ENCODE measurements around the gene HAT1. TPM values are rescaled to one million over a fixed set of nuclear protein-coding genes. Genes with fewer than 3 reads are reported as not detected.

Gene HAT1
- total RNA-seq, 3 donors from 2014 or later = 22.2 to 30.9 (median 30.5) TPM

DNA sequence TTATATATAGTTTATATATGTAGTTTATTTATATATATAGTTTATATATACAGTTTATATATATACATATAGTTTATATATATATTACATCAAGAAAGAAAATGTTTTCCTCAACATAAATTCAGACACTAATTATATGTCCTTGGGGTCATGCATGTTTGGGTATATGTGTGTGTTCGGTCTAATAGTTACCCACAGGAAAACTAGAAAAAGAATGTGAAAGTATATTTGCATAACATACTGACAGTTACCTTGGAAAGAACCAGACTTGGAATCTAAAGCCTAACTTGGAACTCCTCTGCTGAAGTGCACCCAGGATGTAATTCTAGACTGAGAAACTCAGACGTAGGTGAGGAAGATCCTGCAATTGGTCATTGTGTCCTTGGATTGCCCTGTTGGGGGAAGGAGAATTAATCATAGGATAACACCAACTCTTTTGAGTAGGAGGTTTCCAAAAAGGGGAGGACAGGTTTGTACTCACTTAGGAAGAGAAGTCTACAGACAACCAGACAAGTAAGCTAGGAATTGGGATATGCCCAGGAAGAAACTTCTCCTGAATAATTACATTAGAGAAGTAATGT is 19.3 kb upstream of the HAT1 start:
- Histone ChIP-seq H3K36me3 (ENCODE audit: low read depth) (no peaks in the 10 kb centered on the region), H3K9me3 (no peaks in the 10 kb centered on the region), H3K4me3 (no peak overlapping the region), H3K4me1 (ENCODE audit: low read depth) (no peaks in the 10 kb centered on the region)
- TF ChIP-seq, protein P1, sequence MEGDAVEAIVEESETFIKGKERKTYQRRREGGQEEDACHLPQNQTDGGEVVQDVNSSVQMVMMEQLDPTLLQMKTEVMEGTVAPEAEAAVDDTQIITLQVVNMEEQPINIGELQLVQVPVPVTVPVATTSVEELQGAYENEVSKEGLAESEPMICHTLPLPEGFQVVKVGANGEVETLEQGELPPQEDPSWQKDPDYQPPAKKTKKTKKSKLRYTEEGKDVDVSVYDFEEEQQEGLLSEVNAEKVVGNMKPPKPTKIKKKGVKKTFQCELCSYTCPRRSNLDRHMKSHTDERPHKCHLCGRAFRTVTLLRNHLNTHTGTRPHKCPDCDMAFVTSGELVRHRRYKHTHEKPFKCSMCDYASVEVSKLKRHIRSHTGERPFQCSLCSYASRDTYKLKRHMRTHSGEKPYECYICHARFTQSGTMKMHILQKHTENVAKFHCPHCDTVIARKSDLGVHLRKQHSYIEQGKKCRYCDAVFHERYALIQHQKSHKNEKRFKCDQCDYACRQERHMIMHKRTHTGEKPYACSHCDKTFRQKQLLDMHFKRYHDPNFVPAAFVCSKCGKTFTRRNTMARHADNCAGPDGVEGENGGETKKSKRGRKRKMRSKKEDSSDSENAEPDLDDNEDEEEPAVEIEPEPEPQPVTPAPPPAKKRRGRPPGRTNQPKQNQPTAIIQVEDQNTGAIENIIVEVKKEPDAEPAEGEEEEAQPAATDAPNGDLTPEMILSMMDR (IDR thresholded peaks at IDR 0.05) = no peak
- intact Hi-C loops (cut with DNase I, micrococcal nuclease) = no loop called here
- DNase-seq (no peak), ATAC-seq (no peak)

- Histone ChIP-seq H3K4me1 (ENCODE audit: low read depth) (no peaks in the 10 kb centered on the region), H3K9me3 (no peaks in the 10 kb centered on the region), H3K36me3 (ENCODE audit: low read depth) (no peaks in the 10 kb centered on the region), H3K4me3 (no peak overlapping the region)
- intact Hi-C loops (cut with DNase I, micrococcal nuclease) = no loop called here
- TF ChIP-seq, protein P1 (IDR thresholded peaks at IDR 0.05) = no peak
- DNase-seq (no peak), ATAC-seq (no peak)
These were observed 14.0 kb upstream of the HAT1 start for GRCh38 chr2:171908235-171908634.

DNA sequence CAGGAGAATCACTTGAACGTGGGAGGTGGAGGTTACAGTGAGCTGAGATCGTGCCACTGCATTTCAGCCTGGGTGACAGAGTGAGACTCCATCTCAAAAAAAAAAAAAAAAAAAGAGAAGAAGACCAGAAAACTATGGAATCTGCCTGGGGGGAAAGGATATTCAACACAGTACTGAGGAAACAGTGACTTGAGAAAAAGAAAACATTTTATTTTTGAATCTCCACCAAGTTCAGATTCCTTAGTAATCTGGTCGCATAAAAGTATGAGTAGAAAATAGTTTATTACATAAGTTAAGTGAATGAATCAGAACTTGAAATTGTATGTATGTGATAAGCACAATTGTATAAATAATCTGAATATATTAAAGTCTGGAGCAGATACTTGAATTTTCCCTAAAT is 13.0 kb upstream of the HAT1 start:
- Histone ChIP-seq H3K4me1 (ENCODE audit: low read depth) (no peaks in the 10 kb centered on the region), H3K36me3 (ENCODE audit: low read depth) (no peaks in the 10 kb centered on the region), H3K9me3 (no peaks in the 10 kb centered on the region), H3K4me3 (no peak overlapping the region)
- DNase-seq = no peak
- TF ChIP-seq, protein P1 (IDR thresholded peaks at IDR 0.05) = no peak
- ATAC-seq = no peak
- intact Hi-C loops (cut with DNase I, micrococcal nuclease) = no loop called here

DNA sequence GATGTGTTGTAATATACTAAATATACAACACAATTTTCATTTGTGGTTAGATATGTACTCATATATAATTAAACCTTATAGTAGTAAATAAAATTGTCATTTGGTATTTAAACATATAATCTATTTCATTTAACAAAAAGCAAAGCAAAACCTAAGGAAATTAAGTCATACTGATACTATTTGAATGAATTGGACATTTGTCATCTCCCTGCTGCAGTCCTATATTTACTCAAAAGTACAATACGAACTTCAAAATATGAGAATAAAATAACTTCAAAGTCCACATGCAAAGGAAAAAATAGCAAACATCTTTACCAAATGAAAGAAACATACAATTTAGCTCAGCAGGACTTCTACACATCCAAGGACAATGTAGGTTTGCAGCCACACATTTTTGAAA is 11.8 kb upstream of the HAT1 start:
- no peak for DNase-seq
- H3K4me3 ChIP-seq = no peak overlapping the region
- ATAC-seq = no peak
- intact Hi-C loops (cut with DNase I, micrococcal nuclease) = no loop called here
- H3K36me3 ChIP-seq (ENCODE audit: low read depth) = no peaks in the 10 kb centered on the region
- no peaks in the 10 kb centered on the region for H3K4me1 ChIP-seq (ENCODE audit: low read depth)
- TF ChIP-seq, protein P1 (IDR thresholded peaks at IDR 0.05) = no peak
- H3K9me3 ChIP-seq = no peaks in the 10 kb centered on the region

DNA sequence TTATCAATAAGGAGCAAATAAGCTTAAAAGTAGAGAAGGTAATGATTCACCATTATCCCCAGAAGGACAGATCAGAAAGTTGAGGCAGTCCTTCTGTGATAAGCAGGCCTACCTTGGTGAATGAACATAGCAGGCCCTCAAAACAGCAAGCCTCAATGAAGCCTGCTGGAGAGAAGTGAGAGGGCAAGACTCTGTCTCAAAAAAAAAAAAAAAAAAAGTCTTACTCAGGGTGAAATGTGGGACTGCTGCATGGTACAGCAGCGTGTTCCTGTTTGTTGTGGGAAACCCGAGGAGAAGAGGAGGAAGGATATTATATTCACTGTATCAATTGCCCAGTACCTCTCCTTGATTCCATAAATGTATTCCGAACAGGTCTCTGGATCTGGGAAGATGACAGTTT is 8.7 kb upstream of the HAT1 start:
- intact Hi-C loops (cut with DNase I, micrococcal nuclease) = no loop called here
- H3K36me3 ChIP-seq (ENCODE audit: low read depth) = no peaks in the 10 kb centered on the region
- DNase-seq (no peak), ATAC-seq (no peak)
- H3K4me3 ChIP-seq = no peak overlapping the region
- no peaks in the 10 kb centered on the region for H3K9me3 ChIP-seq
- TF ChIP-seq, protein P1 (IDR thresholded peaks at IDR 0.05) = no peak
- H3K4me1 ChIP-seq (ENCODE audit: low read depth) = no peaks in the 10 kb centered on the region

GRCh38 chr2:171919453-171919852 is 2.8 kb upstream of the HAT1 start:
- ATAC-seq (no peak), DNase-seq (no peak)
- no peaks in the 10 kb centered on the region for H3K36me3 ChIP-seq (ENCODE audit: low read depth)
- TF ChIP-seq, protein P1 (IDR thresholded peaks at IDR 0.05) = no peak
- no peak overlapping the region for H3K4me3 ChIP-seq
- peaks cover 11% of the 10 kb centered on the region for H3K4me1 ChIP-seq (ENCODE audit: low read depth)
- intact Hi-C loops (cut with DNase I, micrococcal nuclease) = no loop called here
- no peaks in the 10 kb centered on the region for H3K9me3 ChIP-seq
